Effector memory CD8-positive, alpha-beta T cell (primary cell): Measurements from ENCODE around the gene CRACDL.
"Not testable (repeated sequence)": the region's sequence is repeated elsewhere in the genome, so short reads cannot be mapped to it uniquely, and the experiment has no call there.

Experiments used
- ATAC-seq: fragments of 150-1000 bp; cut with Tn5 transposase; replicated peaks from 2 replicates; pipeline ENCODE4 v1.10.0; 2021; ENCODE audit warnings: mild to moderate bottlenecking, moderate library complexity
- DNase-seq, 3 experiments: peaks; one replicate each; pipeline ENCODE4 v3.0.0; 2021
- H3K27ac Mint-ChIP-seq, 2 donors: one replicate each; pipeline ENCODE4 v1.8.0; 2022; ENCODE audit warnings: mild to moderate bottlenecking in 2 of 2, mixed read lengths in 2 of 2, moderate library complexity in 2 of 2
- H3K27me3 Mint-ChIP-seq, 2 donors: one replicate each; pipeline ENCODE4 v1.8.0; 2022; ENCODE audit warnings: mixed read lengths in 2 of 2
- H3K36me3 Mint-ChIP-seq: one replicate; pipeline ENCODE4 v1.8.0; 2022; ENCODE audit warnings: mild to moderate bottlenecking, moderate library complexity, mixed read lengths; ENCODE audit not compliant: insufficient read depth
- H3K4me1 Mint-ChIP-seq, 2 donors: one replicate each; pipeline ENCODE4 v1.8.0; 2022; ENCODE audit warnings: low read depth in 2 of 2, mixed read lengths in 2 of 2
- H3K4me3 Mint-ChIP-seq, 2 donors: one replicate each; pipeline ENCODE4 v1.8.0; 2022; ENCODE audit warnings: mild to moderate bottlenecking in 2 of 2, mixed read lengths in 2 of 2, moderate library complexity in 2 of 2
- H3K9me3 Mint-ChIP-seq, 2 donors: one replicate each; pipeline ENCODE4 v1.8.0; 2022; ENCODE audit warnings: mixed read lengths in 2 of 2

The CRACDL gene

DNA sequence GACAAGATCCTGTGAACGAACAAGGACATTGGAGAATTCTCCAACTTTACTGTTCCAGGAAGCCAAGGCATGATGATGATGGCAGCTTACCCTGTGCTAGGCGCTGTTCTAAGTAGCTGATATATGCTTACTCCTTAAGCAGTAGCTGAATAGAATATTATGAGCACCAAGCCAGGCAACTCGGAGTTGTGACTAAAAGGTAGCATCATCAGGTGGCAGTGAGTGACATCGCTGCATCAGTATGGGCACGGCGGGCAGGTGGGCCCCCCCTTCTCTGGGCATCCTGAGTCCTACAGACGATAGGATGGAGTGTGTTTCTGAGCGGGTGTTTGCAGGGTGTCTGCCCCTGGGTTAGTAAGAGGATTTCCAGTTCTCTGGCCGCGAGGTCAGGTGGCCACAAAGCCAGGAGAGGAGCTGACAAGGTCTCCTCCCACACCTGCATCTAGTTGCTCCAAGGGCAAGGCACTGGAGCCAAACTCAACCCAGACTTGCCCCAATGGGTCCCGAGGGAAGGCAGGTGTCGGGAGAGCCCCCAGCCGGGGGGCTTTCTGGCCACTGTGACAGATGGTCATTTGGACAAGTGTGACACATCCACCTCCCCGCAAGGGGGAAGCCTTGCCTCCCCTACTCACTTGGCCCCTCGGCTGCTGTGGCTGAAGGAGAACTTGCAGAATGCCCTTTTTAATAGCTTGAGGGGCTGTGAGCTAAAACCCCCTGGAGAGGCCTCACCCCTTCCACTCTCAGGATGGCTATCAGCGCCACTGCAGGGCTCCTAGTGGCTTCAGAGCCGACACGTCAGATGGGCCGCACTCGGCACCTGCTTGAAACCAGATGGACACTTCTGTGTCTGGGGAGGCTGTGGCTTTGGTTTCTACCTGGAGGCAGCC is 55.5 kb downstream of the CRACDL start:
- no peak overlapping the region for H3K4me3 Mint-ChIP-seq
- H3K27me3 Mint-ChIP-seq: peaks cover 11 to 43% of the 10 kb centered on the region in 2 donors
- no peaks in the 10 kb centered on the region for H3K9me3 Mint-ChIP-seq
- H3K36me3 Mint-ChIP-seq: no peaks in the 10 kb centered on the region
- ATAC-seq (no peak), DNase-seq (no peak)
- H3K4me1 Mint-ChIP-seq: peaks cover under 1% of the 10 kb centered on the region in 2 donors
- no peak overlapping the region for H3K27ac Mint-ChIP-seq

DNA sequence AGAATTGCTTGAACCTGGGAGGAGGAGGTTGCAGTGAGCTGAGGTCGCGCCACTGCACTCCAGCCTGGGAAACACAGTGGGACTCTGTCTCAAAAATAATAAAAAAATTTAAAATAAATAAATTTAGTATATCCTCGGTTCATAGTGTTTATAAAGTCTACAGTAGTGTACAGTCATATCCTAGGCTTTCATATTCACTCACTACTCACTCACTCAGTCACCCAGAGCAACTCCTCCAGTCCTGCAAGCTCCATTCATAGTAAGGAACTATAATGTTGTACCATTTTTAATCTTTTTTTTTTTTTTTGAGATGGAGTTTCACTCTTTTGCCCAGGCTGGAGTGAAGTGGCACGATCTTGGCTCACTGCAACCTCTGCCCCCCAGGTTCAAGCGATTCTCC is 58.4 kb downstream of the CRACDL start:
- not testable (repeated sequence) for ATAC-seq, H3K36me3 Mint-ChIP-seq, H3K27ac Mint-ChIP-seq, H3K9me3 Mint-ChIP-seq, DNase-seq, H3K4me3 Mint-ChIP-seq, H3K4me1 Mint-ChIP-seq
- peaks cover 0 to 33% of the 10 kb centered on the region in 2 donors for H3K27me3 Mint-ChIP-seq

DNA sequence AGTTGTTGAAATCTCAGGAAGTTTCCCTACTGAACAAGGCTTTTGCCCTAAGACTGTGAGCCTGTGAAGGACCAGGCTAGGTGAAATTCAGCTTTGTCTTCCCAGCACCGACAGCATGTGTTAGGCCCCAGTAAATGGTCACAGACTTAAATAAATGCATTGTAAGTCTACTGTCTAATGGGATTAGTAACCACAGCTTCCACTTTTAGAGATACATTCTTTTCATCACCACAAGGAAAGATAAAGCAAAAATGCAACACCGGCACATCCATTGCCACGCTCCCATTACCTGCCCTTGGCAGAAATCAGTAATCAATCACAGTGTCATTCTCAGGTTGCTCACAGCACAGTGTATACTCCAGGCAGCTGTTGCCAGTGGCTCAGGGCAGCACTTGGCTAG is 59.3 kb downstream of the CRACDL start:
- H3K4me1 Mint-ChIP-seq: peaks cover 8 to 10% of the 10 kb centered on the region in 2 donors
- H3K27me3 Mint-ChIP-seq: peaks cover 0 to 40% of the 10 kb centered on the region in 2 donors
- no peaks in the 10 kb centered on the region for H3K9me3 Mint-ChIP-seq
- H3K36me3 Mint-ChIP-seq: peaks cover 3% of the 10 kb centered on the region
- DNase-seq (no peak), ATAC-seq (no peak)
- peak overlapping the region in 1 of 2 donors; percentile 44 for H3K27ac Mint-ChIP-seq
- no peak overlapping the region for H3K4me3 Mint-ChIP-seq

DNA sequence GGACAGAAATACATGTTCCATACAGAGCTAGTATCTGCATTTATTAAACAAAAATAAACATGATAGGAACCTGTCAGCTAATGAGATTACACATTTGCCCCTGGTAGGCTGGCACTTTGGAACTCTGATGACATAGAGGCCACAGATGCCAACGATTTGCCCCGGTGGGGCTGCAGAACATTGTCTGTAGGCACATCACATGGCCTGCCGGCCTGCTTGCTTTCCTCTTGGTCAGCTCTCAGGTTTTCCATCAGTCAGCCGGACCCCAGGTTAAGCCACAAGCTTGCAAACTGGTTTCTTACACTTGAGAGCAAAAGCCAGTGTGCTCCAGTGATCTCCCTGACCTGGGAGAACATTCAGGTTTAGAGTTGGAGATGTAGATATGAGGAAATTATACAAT is 60.3 kb downstream of the CRACDL start:
- DNase-seq: no peak
- no peaks in the 10 kb centered on the region for H3K9me3 Mint-ChIP-seq
- no peak overlapping the region for H3K4me3 Mint-ChIP-seq
- H3K27ac Mint-ChIP-seq: peak overlapping the region; percentile 36 to 71
- no peak for ATAC-seq
- H3K36me3 Mint-ChIP-seq: peaks cover 3% of the 10 kb centered on the region
- H3K4me1 Mint-ChIP-seq: peaks cover 8 to 10% of the 10 kb centered on the region in 2 donors
- peaks cover 0 to 44% of the 10 kb centered on the region in 2 donors for H3K27me3 Mint-ChIP-seq

DNA sequence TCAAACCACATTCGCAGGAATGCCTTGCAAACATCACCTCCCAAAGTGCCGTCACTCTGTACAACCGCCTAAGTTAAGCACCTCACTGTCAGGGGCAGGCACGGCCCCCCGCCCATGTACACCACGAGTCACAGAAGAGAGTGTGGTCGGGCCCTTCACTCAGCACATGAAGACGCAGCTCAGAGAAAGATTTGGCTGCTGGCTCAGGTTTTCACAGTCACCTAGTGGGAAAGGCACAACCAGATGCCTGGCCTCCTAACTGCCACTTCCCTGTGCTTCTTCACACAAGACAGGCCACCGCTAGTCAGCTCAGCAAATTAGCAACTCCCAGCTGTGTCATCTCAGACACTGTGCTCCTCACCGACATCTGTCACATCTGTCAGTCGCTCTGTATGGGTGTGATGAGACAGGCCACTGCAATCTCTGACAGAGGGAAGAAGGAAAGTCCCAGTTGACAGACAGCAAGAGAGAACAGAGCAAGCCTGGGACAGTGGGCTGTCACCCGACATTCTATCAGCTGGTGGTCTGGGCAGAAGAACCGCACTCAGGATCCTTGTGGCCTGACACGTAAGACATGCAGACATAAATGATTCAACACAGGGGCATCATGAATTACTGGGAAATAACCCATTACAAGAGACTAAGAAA is 60.8 kb downstream of the CRACDL start:
- Mint-ChIP-seq H3K4me1 (peaks cover 8 to 10% of the 10 kb centered on the region in 2 donors), H3K27me3 (peaks cover 0 to 43% of the 10 kb centered on the region in 2 donors), H3K4me3 (peak overlapping the region in 1 of 2 donors; percentile 26), H3K9me3 (no peaks in the 10 kb centered on the region), H3K27ac (peak overlapping the region; percentile 36 to 71), H3K36me3 (peaks cover 3% of the 10 kb centered on the region)
- ATAC-seq (peak; percentile 88), DNase-seq (peak in 2 of 3 experiments; percentile 12 to 31)

DNA sequence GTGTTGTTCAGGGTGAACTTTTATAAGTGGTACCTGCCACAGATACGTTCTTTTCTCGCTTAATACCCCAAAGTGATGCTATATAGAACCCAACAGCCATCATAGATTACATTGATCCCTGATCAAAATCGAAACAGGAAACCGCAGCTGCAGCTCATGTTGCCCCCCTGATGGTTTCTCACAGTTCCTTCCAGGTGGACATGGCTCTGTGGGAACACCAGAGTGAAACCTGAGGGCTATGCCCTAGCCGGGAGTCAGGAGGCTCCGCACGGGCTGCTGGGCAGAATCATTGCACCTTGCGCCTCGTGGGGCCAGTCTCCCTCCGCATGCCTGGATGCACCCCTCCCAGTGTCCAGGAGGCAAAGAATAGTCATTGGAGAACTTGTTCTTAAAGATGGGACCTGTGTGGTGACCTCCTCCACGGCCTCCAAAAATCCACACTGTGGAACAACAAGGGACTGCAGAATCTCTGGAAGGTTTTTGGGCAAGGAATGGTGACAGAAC is 61.8 kb downstream of the CRACDL start:
- H3K4me3 Mint-ChIP-seq: no peak overlapping the region
- peaks cover 3% of the 10 kb centered on the region for H3K36me3 Mint-ChIP-seq
- H3K27me3 Mint-ChIP-seq: peaks cover 0 to 46% of the 10 kb centered on the region in 2 donors
- no peak overlapping the region for H3K27ac Mint-ChIP-seq
- H3K4me1 Mint-ChIP-seq: peaks cover 16 to 18% of the 10 kb centered on the region in 2 donors
- no peak for DNase-seq
- no peak for ATAC-seq
- H3K9me3 Mint-ChIP-seq: no peaks in the 10 kb centered on the region

DNA sequence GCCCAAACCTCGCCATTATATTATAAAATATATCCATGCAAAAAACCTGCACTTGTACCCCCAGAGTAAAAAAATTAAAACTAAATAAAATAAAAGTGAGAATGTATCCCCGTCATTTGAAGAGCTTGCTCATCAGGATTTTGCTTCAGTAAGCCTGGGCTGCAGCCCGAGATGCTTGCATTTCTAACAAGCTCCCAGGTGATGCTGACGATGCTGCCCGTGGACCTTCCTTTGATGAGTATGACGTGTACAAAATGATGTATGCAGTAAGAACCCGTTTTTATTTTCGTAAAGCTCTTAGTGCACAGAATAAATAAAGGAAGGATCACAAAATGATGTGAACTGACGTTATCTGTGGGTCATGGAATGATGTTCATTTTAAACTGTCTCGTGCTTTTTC is 63.5 kb downstream of the CRACDL start:
- H3K27ac Mint-ChIP-seq: no peak overlapping the region
- peaks cover 18 to 19% of the 10 kb centered on the region in 2 donors for H3K4me1 Mint-ChIP-seq
- no peak overlapping the region for H3K4me3 Mint-ChIP-seq
- no peaks in the 10 kb centered on the region for H3K9me3 Mint-ChIP-seq
- no peak for DNase-seq
- no peak for ATAC-seq
- H3K27me3 Mint-ChIP-seq: peaks cover 0 to 40% of the 10 kb centered on the region in 2 donors
- H3K36me3 Mint-ChIP-seq: peaks cover 3% of the 10 kb centered on the region

DNA sequence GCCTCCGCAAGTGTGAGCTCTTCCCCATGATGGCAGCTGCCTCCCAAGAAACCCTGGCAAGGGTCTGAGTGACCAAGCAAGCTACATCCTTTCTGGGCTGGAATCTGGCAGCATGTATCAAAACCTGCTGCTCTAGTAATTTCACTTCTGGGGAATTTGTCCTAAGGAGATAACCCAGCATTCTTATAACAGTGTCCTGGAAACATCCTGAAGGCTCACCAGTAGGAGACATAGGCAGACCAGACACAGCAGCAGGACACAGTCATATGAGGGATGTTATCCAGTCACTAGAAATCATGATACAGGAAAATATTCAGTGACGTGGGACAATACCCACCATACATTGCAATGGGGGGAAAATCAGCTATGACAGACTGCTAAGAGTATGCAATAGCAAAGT is 64.5 kb downstream of the CRACDL start:
- Mint-ChIP-seq H3K4me3 (no peak overlapping the region), H3K27ac (no peak overlapping the region), H3K9me3 (no peaks in the 10 kb centered on the region), H3K4me1 (peaks cover 18 to 19% of the 10 kb centered on the region in 2 donors), H3K36me3 (peaks cover 3% of the 10 kb centered on the region), H3K27me3 (peaks cover 0 to 40% of the 10 kb centered on the region in 2 donors)
- ATAC-seq (no peak), DNase-seq (no peak)

DNA sequence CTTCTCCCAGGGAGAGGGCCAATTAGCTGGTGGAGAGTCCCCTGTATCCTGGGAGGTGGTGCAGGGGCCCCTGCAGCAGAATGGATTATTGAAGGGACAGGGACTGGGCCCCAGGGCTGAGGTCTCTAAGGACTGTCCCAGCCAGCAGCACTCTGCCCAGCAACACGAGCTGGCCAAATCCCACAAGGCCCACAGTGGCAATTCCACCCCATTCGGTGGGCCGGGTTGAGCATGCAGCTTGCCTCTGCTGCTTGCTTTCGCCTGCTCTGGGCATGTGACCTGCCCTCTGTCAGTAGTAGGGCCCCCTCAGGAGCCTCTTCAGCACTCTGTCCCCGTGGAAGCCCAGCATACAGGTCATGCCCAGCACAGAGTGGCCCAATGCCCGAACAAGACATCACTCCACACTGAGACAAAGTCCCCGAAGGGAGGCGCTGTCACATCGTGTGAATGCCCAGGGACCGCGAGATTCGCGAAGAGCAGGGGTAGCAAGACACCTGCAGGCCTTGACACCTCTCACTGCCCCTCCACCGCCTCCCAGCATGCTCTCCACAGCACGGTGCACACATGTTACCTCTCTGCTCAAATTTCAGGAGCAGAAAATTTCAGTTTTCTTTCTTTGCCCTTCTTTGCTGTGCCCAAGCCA is 65.4 kb downstream of the CRACDL start:
- H3K4me1 Mint-ChIP-seq: peaks cover 18 to 19% of the 10 kb centered on the region in 2 donors
- no peak for ATAC-seq
- H3K9me3 Mint-ChIP-seq: no peaks in the 10 kb centered on the region
- H3K27ac Mint-ChIP-seq: no peak overlapping the region
- H3K4me3 Mint-ChIP-seq: peak overlapping the region in 1 of 2 donors; percentile 84
- H3K27me3 Mint-ChIP-seq: peaks cover 0 to 40% of the 10 kb centered on the region in 2 donors
- H3K36me3 Mint-ChIP-seq: peaks cover 3% of the 10 kb centered on the region
- DNase-seq: no peak

DNA sequence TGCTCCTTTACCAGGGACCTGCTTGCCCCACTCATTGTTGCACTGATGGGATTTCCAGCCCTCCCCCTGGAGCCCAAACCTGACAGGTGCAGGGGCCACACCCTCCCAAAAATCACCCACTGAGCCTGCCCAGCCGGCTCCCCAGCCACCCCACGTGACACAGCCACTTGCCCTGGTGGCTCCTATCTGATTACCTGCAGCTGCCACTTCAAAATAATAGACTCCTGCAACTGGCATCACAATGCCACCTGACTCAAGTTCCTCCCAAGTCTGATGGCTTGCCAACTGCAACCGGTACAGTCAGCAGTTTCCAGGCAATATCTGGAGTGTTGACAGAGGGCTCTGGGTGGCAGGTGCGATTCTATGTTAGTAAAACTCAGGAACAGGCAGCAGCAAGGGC is 66.2 kb downstream of the CRACDL start:
- ATAC-seq (peak; percentile 62), DNase-seq (no peak)
- Mint-ChIP-seq H3K4me1 (peaks cover 11 to 13% of the 10 kb centered on the region in 2 donors), H3K27me3 (peaks cover 0 to 35% of the 10 kb centered on the region in 2 donors), H3K4me3 (peak overlapping the region; percentile 72 to 84), H3K36me3 (peaks cover under 1% of the 10 kb centered on the region), H3K27ac (peak overlapping the region; percentile 74 to 90), H3K9me3 (no peaks in the 10 kb centered on the region)

DNA sequence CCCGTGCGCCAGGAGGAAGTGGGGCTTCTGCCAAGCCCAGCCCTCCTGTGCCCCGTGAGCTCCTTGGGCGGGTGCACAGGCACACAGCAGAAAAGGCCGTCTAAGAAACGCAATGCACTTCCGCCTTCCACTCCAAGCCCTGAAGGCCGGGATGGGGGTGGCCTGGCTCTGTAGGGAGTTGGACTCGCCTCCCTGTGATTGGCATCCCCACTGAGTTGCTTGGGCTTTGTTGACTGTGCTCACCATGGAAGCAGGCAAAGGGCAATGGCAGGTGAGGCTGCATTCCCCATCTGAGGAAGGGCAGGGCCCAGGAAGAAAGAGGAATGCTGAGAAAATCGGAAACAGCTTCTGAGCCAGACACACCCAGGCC is 66.8 kb downstream of the CRACDL start:
- no peak for ATAC-seq
- peak overlapping the region; percentile 72 to 84 for H3K4me3 Mint-ChIP-seq

DNA sequence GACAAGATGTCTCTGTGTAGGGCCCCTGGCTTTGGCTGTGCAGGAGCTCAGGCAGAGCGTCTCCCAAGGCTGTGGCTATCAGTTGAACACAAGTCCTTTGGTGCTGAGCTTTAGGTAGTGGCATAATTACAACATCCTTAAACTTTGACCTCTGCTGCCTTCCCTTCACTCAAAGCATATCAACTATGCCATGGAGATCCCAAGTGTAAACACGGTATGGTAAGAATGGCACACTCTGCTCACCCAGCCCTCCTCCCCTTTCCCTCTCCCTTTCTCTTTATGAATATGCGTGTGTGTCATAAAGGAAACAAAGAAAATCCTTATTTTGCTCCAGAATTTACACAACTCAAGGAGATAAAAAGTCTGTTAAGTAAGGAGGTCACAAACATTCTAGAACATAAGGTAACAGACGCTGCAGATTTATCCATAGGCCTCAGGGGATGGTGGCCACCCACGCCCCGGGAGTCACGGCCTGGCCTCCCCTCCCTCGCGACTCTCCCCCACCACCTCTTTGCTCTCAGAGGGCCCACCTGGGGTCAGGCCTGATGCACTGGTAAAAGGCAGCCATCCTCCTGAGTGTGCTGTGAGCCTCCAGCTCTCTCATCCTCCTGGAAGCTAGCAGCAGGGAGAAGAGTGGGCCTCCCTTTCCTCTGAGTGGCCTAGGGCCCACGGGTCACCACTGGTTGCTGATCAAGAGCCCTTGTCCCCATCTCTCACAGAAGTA is 67.3 kb downstream of the CRACDL start:
- no peak for ATAC-seq
- H3K4me3 Mint-ChIP-seq: peak overlapping the region; percentile 72 to 84

More for the DNA sequence above, 66.8 kb downstream of the CRACDL start:
- no peak for DNase-seq
- Mint-ChIP-seq H3K36me3 (no peaks in the 10 kb centered on the region), H3K27ac (peak overlapping the region; percentile 74 to 90), H3K27me3 (peaks cover 0 to 30% of the 10 kb centered on the region in 2 donors), H3K9me3 (no peaks in the 10 kb centered on the region), H3K4me1 (peaks cover 8 to 11% of the 10 kb centered on the region in 2 donors)

More for the DNA sequence above, 67.3 kb downstream of the CRACDL start:
- H3K27me3 Mint-ChIP-seq: peaks cover 0 to 30% of the 10 kb centered on the region in 2 donors
- H3K27ac Mint-ChIP-seq: peak overlapping the region in 1 of 2 donors; percentile 90
- H3K36me3 Mint-ChIP-seq: no peaks in the 10 kb centered on the region
- peaks cover 8 to 11% of the 10 kb centered on the region in 2 donors for H3K4me1 Mint-ChIP-seq
- DNase-seq: no peak
- peaks cover 0 to 2% of the 10 kb centered on the region in 2 donors for H3K9me3 Mint-ChIP-seq
